Panc1 (cell line): Measurements from ENCODE around the gene KRTAP3-1. TPM values are rescaled to one million over a fixed set of nuclear protein-coding genes. Genes with fewer than 3 reads are reported as not detected.
A peak's percentile ranks its signal among the peaks of the same experiment; 100 is the strongest.
"Not testable (repeated sequence)": the region's sequence is repeated elsewhere in the genome, so short reads cannot be mapped to it uniquely, and the experiment has no call there.

Source experiments
- ATAC-seq: fragments of 200-7000 bp; cut with Tn5 transposase; 2 replicates; pipeline ENCODE4 v1.9.1; 2020; ENCODE audit warnings: mild to moderate bottlenecking, moderate library complexity
- BruUV-seq: library from RNA; stranded (reverse); fragments of 400-500 nt; replicated peaks from 2 replicates; lab custom pipeline; 2021; lab: Mats Ljungman, UMichigan
- CTCF ChIA-PET: fragments of 300-600 bp; sonication (Branson Sonifier 250); formaldehyde crosslinking; loops from one replicate; lab custom pipeline; 2022; ENCODE audit warnings: antibody characterized with exemption; lab: Charles Lee
- POLR2A ChIA-PET: fragments of 300-600 bp; sonication (Branson Sonifier 250); formaldehyde crosslinking; loops from one replicate; lab custom pipeline; 2022; ENCODE audit warnings: antibody characterized with exemption; lab: Charles Lee
- DNase-seq: peaks from one replicate; pipeline ENCODE4 v3.0.0-alpha.2; 2010; ENCODE audit warnings: low read depth, low spot score
- H3K27ac ChIP-seq: 2 replicates; pipeline ENCODE4 v1.5.1; 2011; ENCODE audit warnings: mild to moderate bottlenecking, low read length, inconsistent platforms
- H3K27me3 ChIP-seq: fragments of 200-500 bp; sonication (Bioruptor generic); 2 replicates; pipeline ENCODE4 v1.6.0; 2014; ENCODE audit warnings: low read length, inconsistent platforms; ENCODE audit not compliant: control insufficient read depth, insufficient read depth
- H3K36me3 ChIP-seq: fragments of 200-500 bp; sonication (Bioruptor generic); 2 replicates; pipeline ENCODE4 v1.5.1; 2014; ENCODE audit warnings: inconsistent platforms, mild to moderate bottlenecking, low read length, moderate library complexity; ENCODE audit not compliant: control insufficient read depth, insufficient read depth
- H3K4me1 ChIP-seq: 2 replicates; pipeline ENCODE4 v1.5.1; 2011; ENCODE audit warnings: inconsistent platforms, mild to moderate bottlenecking, low read length, moderate library complexity; ENCODE audit not compliant: control insufficient read depth, insufficient read depth
- H3K4me3 ChIP-seq, 2 experiments: 2 replicates each; pipeline ENCODE4 v1.5.1; 2011 to 2012; ENCODE audit warnings: low read depth in 2 of 2, low read length in 2 of 2, mild to moderate bottlenecking in 2 of 2, inconsistent platforms in 1 of 2, moderate library complexity in 1 of 2
- H3K9me3 ChIP-seq: fragments of 200-500 bp; sonication (Bioruptor generic); 2 replicates; pipeline ENCODE4 v1.5.1; 2014; ENCODE audit warnings: low read depth, mild to moderate bottlenecking, inconsistent platforms, low read length, moderate library complexity; ENCODE audit not compliant: control insufficient read depth, insufficient read depth
- CTCF ChIP-seq: fragments of 450-650 bp; IDR thresholded peaks from 2 replicates; pipeline ENCODE4 v1.5.1; 2017; ENCODE audit warnings: mild to moderate bottlenecking
- POLR2AphosphoS5 ChIP-seq: IDR thresholded peaks from 2 replicates; pipeline ENCODE4 v1.6.1; 2012; ENCODE audit warnings: mild to moderate bottlenecking, low read depth, low read length, moderate library complexity
- REST ChIP-seq, 2 experiments: IDR thresholded peaks; 2 replicates each; pipeline ENCODE4 v1.6.1; 2011 to 2012; ENCODE audit warnings: low read depth in 2 of 2, control low read depth in 1 of 2, low read length in 1 of 2, mild to moderate bottlenecking in 1 of 2, moderate library complexity in 1 of 2; ENCODE audit not compliant: insufficient read depth in 1 of 2
- SIN3A ChIP-seq: IDR thresholded peaks from 2 replicates; pipeline ENCODE4 v1.6.1; 2012; ENCODE audit warnings: low read depth, mild to moderate bottlenecking, low read length, moderate library complexity, borderline replicate concordance; ENCODE audit not compliant: insufficient read depth
- TCF7L2 ChIP-seq: IDR thresholded peaks from 2 replicates; pipeline ENCODE4 v1.6.1; 2011; ENCODE audit warnings: mild to moderate bottlenecking, low read depth, low read length, inconsistent platforms
- in situ Hi-C: cut with HindIII; loops from 2 replicates; pipeline ENCODE4 v1.10.0; 2016; ENCODE audit warnings: low sequenced_read_pairs, low pct_unique_long_range_greater_than_20kb
- intact Hi-C: fragments of 100-400 bp; cut with micrococcal nuclease; formaldehyde crosslinking; loops from one replicate; pipeline ENCODE4 v1.10.0; 2022; ENCODE audit not compliant: unreplicated experiment
- total RNA-seq: library from RNA; stranded (reverse); gene quantifications from one replicate; pipeline ENCODE4 v1.2.1, GENCODE V29; 2021; ENCODE audit not compliant: unreplicated experiment

KRTAP3-1 gene
- total RNA-seq, 1 experiment from 2014 or later, result not detected

GRCh38 chr17:41042953-41043352, 34.0 kb upstream of the KRTAP3-1 start:
- Histone ChIP-seq H3K27me3 (no peaks in the 10 kb centered on the region), H3K4me1 (no peaks in the 10 kb centered on the region), H3K36me3 (no peaks in the 10 kb centered on the region), H3K9me3 (no peaks in the 10 kb centered on the region), H3K27ac (no peak overlapping the region), H3K4me3 (no peak overlapping the region)
- DNase-seq, result no peak
- TF ChIP-seq CTCF (no peak), REST (IDR thresholded peaks at IDR 0.05; ENCODE audit: insufficient read depth in 1 of 2, low read depth in 2 of 2, low read length in 1 of 2) (no peak), POLR2AphosphoS5 (no peak), SIN3A (no peak), TCF7L2 (no peak)
- POLR2A ChIA-PET, result interaction anchor here (0.6 kb wide), 1 partner anchor 726 kb away, joined by 3 read pairs; no protein-coding TSS in a partner anchor
- intact Hi-C loops (no loop called here), in situ Hi-C loops (no loop called here)
- BruUV-seq, result no TSS peak
- ATAC-seq, result no peak
- CTCF ChIA-PET, result no interaction called here

GRCh38 chr17:41040783-41041571, 32.0 kb upstream of the KRTAP3-1 start, which contains the start of gene KRTAP1-1:
Gene KRTAP1-1, minus strand, starts transcription at chr17:41041450. Its CDS starts 53 bp downstream, at chr17:41041397.
- BruUV-seq, H3K4me3 ChIP-seq, in situ Hi-C loops, H3K27ac ChIP-seq, H3K9me3 ChIP-seq, intact Hi-C loops, H3K36me3 ChIP-seq, DNase-seq, CTCF ChIA-PET, POLR2A ChIA-PET, H3K4me1 ChIP-seq, H3K27me3 ChIP-seq: not testable (repeated sequence)
- peak; percentile 68; the same call in 1 of the 2 replicates for ATAC-seq

- H3K36me3 ChIP-seq, result no peaks in the 10 kb centered on the region
- no TSS peak for BruUV-seq
- TF ChIP-seq CTCF (no peak), TCF7L2 (no peak), POLR2AphosphoS5 (no peak), SIN3A (no peak), REST (IDR thresholded peaks at IDR 0.05; ENCODE audit: insufficient read depth in 1 of 2, low read depth in 2 of 2, low read length in 1 of 2) (no peak)
- no peak overlapping the region for H3K27ac ChIP-seq
- in situ Hi-C loops (no loop called here), intact Hi-C loops (no loop called here)
- H3K27me3 ChIP-seq, result no peaks in the 10 kb centered on the region
- CTCF ChIA-PET, result no interaction called here
- H3K4me3 ChIP-seq, result no peak overlapping the region
- POLR2A ChIA-PET, result no interaction called here
- H3K4me1 ChIP-seq, result no peaks in the 10 kb centered on the region
- DNase-seq (no peak), ATAC-seq (no peak)
- no peaks in the 10 kb centered on the region for H3K9me3 ChIP-seq
Observed at GRCh38 chr17:41037853-41038350, 29.0 kb upstream of the KRTAP3-1 start.
